GM12878 (cell line): ENCODE measurements around the gene MLN. TPM values are rescaled to one million over a fixed set of nuclear protein-coding genes. Genes with fewer than 3 reads are reported as not detected.

ENCODE experiments used
- ATAC-seq: fragments of 200-7000 bp; cut with Tn5 transposase; 3 replicates; pipeline ENCODE4 v1.9.1; 2020; ENCODE audit warnings: mild to moderate bottlenecking, moderate library complexity
- BruUV-seq: library from RNA; stranded (reverse); fragments of 400-500 nt; replicated peaks from 2 replicates; lab custom pipeline; 2021; lab: Mats Ljungman, UMichigan
- CTCF ChIA-PET: fragments of 300-600 bp; sonication (Branson Sonifier 250); formaldehyde crosslinking; extraction: SDS; loops from one replicate; lab custom pipeline; 2021; ENCODE audit warnings: inconsistent platforms; lab: Yijun Ruan, JAX
- POLR2A ChIA-PET: fragments of 350-600 bp; formaldehyde crosslinking; extraction: SDS; loops from one replicate; lab custom pipeline; 2021; ENCODE audit warnings: inconsistent platforms; lab: Charles Lee
- RAD21 ChIA-PET: fragments of 300-600 bp; sonication (Branson Sonifier 250); formaldehyde crosslinking; loops from one replicate; lab custom pipeline; 2023; ENCODE audit warnings: antibody characterized with exemption; ENCODE audit not compliant: unreplicated experiment; lab: Charles Lee
- SMC1A ChIA-PET: fragments of 300-600 bp; sonication (Branson Sonifier 250); formaldehyde crosslinking; loops from one replicate; lab custom pipeline; 2023; ENCODE audit not compliant: unreplicated experiment, uncharacterized antibody; lab: Charles Lee
- DNase-seq: peaks from one replicate; pipeline ENCODE4 v3.0.0-alpha.2; 2011; ENCODE audit warnings: low read depth, low spot score
- FAIRE-seq: peaks from 3 replicates; lab custom pipeline; 2011; peaks lifted over from hg19 to GRCh38; lab: Jason Lieb, UNC
- H2AFZ ChIP-seq: 2 replicates; pipeline ENCODE4 v1.6.0; 2011; ENCODE audit warnings: low read depth, low read length, control low read depth; ENCODE audit not compliant: control insufficient read depth
- H3K27ac ChIP-seq: 2 replicates; pipeline ENCODE4 v1.5.1; 2011; ENCODE audit warnings: control low read depth; ENCODE audit not compliant: control insufficient read depth, insufficient read depth
- H3K27me3 ChIP-seq, 2 experiments: replicated peaks in 1 of 2; 2 replicates each; pipeline versions ENCODE4 v1.6.0 to v1.6.1; 2011; ENCODE audit warnings: low read length in 1 of 2; ENCODE audit not compliant: control insufficient read depth in 2 of 2, insufficient read depth in 2 of 2
- H3K36me3 ChIP-seq, 2 experiments: 2 replicates each; pipeline ENCODE4 v1.5.1; 2011; ENCODE audit warnings: low read length in 1 of 2; ENCODE audit not compliant: control insufficient read depth in 2 of 2, insufficient read depth in 2 of 2
- H3K4me1 ChIP-seq: 2 replicates; pipeline ENCODE4 v1.6.1; 2011; ENCODE audit warnings: mild to moderate bottlenecking, low read length, moderate library complexity, mixed read lengths; ENCODE audit not compliant: control insufficient read depth, insufficient read depth
- H3K4me2 ChIP-seq: 2 replicates; pipeline ENCODE4 v1.6.0; 2011; ENCODE audit warnings: control low read depth; ENCODE audit not compliant: control insufficient read depth, insufficient read depth
- H3K4me3 ChIP-seq: fragments of 200-600 bp; sonication (generic); 2 replicates; pipeline ENCODE4 v1.5.1; 2016
- H3K79me2 ChIP-seq: 2 replicates; pipeline ENCODE4 v1.6.0; 2011; ENCODE audit warnings: low read length; ENCODE audit not compliant: control insufficient read depth, insufficient read depth
- H3K9ac ChIP-seq: 2 replicates; pipeline ENCODE4 v1.8.0; 2011; ENCODE audit warnings: low read length, control low read depth, mixed read lengths; ENCODE audit not compliant: control insufficient read depth, insufficient read depth
- H3K9me3 ChIP-seq: replicated peaks from 3 replicates; pipeline ENCODE4 v1.5.1; 2011; ENCODE audit warnings: mild to moderate bottlenecking, low read length; ENCODE audit not compliant: control insufficient read depth, insufficient read depth
- H4K20me1 ChIP-seq: 2 replicates; pipeline ENCODE4 v1.6.0; 2011; ENCODE audit not compliant: control insufficient read depth, insufficient read depth
- CREB1 ChIP-seq: IDR thresholded peaks from 2 replicates; pipeline ENCODE4 v1.6.1; 2012; ENCODE audit warnings: low read depth, mild to moderate bottlenecking, inconsistent platforms
- CTCF ChIP-seq, 3 experiments: IDR thresholded peaks in 2 of 3; conservative IDR thresholded peaks in 1 of 3; 2 replicates each; pipeline ENCODE4 v1.5.1; 2011; ENCODE audit warnings: low read depth in 3 of 3, low read length in 3 of 3, mild to moderate bottlenecking in 3 of 3, control low read depth in 2 of 3, moderate library complexity in 2 of 3, inconsistent platforms in 1 of 3, mixed read lengths in 1 of 3; ENCODE audit not compliant: control insufficient read depth in 2 of 3, insufficient read depth in 1 of 3; ENCODE audit errors: extremely low read depth in 1 of 3
- FOXM1 ChIP-seq: IDR thresholded peaks from 2 replicates; pipeline ENCODE4 v1.6.1; 2012; ENCODE audit warnings: low read depth, mild to moderate bottlenecking, inconsistent platforms, low read length, moderate library complexity
- HDGF ChIP-seq: fragments of 450-650 bp; IDR thresholded peaks from 2 replicates; pipeline ENCODE4 v1.6.1; 2016; ENCODE audit warnings: antibody characterized with exemption
- IRF4 ChIP-seq: IDR thresholded peaks from 2 replicates; pipeline ENCODE4 v1.6.1; 2011; ENCODE audit warnings: low read depth, low read length
- IRF5 ChIP-seq: fragments of 450-650 bp; IDR thresholded peaks from 2 replicates; pipeline ENCODE4 v1.6.1; 2017; ENCODE audit warnings: borderline replicate concordance
- LARP7 ChIP-seq: fragments of 450-650 bp; IDR thresholded peaks from 2 replicates; pipeline ENCODE4 v1.6.1; 2017; ENCODE audit warnings: mild to moderate bottlenecking
- MXI1 ChIP-seq: fragments of 150-350 bp; IDR thresholded peaks from 2 replicates; pipeline ENCODE4 v1.6.1; 2011; ENCODE audit warnings: low read depth, mild to moderate bottlenecking, inconsistent platforms, low read length, improper control_type of control experiment
- MYC ChIP-seq: IDR thresholded peaks from 2 replicates; pipeline ENCODE4 v1.6.1; 2011; ENCODE audit warnings: mild to moderate bottlenecking, low read length, moderate library complexity, inconsistent platforms; ENCODE audit not compliant: insufficient read depth, insufficient replicate concordance, insufficient read length, severe bottlenecking
- NRF1 ChIP-seq: conservative IDR thresholded peaks from 2 replicates; pipeline ENCODE4 v1.6.1; 2011; ENCODE audit warnings: mild to moderate bottlenecking, low read depth, low read length, improper control_type of control experiment
- RB1 ChIP-seq: fragments of 450-650 bp; formaldehyde crosslinking; IDR thresholded peaks from 2 replicates; pipeline ENCODE4 v1.6.1; 2017; ENCODE audit warnings: mild to moderate bottlenecking, borderline replicate concordance
- SRF ChIP-seq, 2 experiments: IDR thresholded peaks; 2 replicates each; pipeline ENCODE4 v1.6.1; 2011; ENCODE audit warnings: low read depth in 2 of 2, low read length in 2 of 2, mild to moderate bottlenecking in 1 of 2, moderate library complexity in 1 of 2
- STAT3 ChIP-seq: IDR thresholded peaks from 2 replicates; pipeline ENCODE4 v1.6.1; 2011; ENCODE audit warnings: low read depth, low read length, improper control_type of control experiment
- ZNF24 ChIP-seq: fragments of 450-650 bp; IDR thresholded peaks from 2 replicates; pipeline ENCODE4 v1.6.1; 2017; ENCODE audit warnings: antibody characterized with exemption, mild to moderate bottlenecking
- WGBS: methylation state at CpG from one replicate; pipeline ENCODE4 v1.1.6; 2016; ENCODE audit warnings: low lambda C conversion rate; ENCODE audit not compliant: insufficient replicate concordance, insufficient coverage; ENCODE audit errors: missing lambda C conversion rate; 5-methylcytosine and 5-hydroxymethylcytosine counted together
- in situ Hi-C: fragments of 300-500 bp; cut with MboI; formaldehyde crosslinking; loops from 9 replicates; pipeline ENCODE4 v1.14.3; 2018; ENCODE audit warnings: mixed read lengths
- intact Hi-C: fragments of 100-400 bp; cut with micrococcal nuclease; formaldehyde crosslinking; loops from one replicate; pipeline ENCODE4 v1.14.2; 2022; ENCODE audit not compliant: unreplicated experiment
- polyA plus RNA-seq, 11 experiments: library from polyadenylated mRNA; depleted of rRNA in 4 of 11; unstranded in 6 of 11; stranded (reverse) in 5 of 11; fragments of >200 nt; fragmentation: Nextera tagmentation in 4 of 11; fragmentation: Illumina TruSeq in 1 of 11; extraction: Ambion mirVana in 4 of 11; extraction: Trizol in 1 of 11; gene quantifications; 1 replicate in 1 of 11; 2 replicates in 10 of 11; pipeline versions ENCODE4 v1.2.1 to v1.2.3, GENCODE V29; 2011 to 2016; ENCODE audit warnings: inconsistent platforms in 2 of 11, missing spikeins in 2 of 11, low read depth in 1 of 11
- total RNA-seq, 4 experiments: library from RNA; depleted of rRNA in 3 of 4; stranded (reverse); fragments of >200 nt in 3 of 4; fragmentation: Illumina TruSeq in 1 of 4; extraction: Trizol in 1 of 4; gene quantifications; 2 replicates each; pipeline versions ENCODE4 v1.2.1 to v1.2.3, GENCODE V29; 2013 to 2021
- TF ChIP-seq, protein P1 (sequence below): IDR thresholded peaks from 2 replicates; pipeline ENCODE4 v1.6.1; 2011; ENCODE audit warnings: mild to moderate bottlenecking, low read depth, low read length, moderate library complexity; ENCODE audit not compliant: insufficient replicate concordance
- TF ChIP-seq, protein P2 (sequence below): fragments of 150-350 bp; IDR thresholded peaks from 2 replicates; pipeline ENCODE4 v1.6.1; 2014; ENCODE audit warnings: mild to moderate bottlenecking, low read depth, low read length

MLN gene
- total and polyA plus RNA-seq, 10 of the 15 experiments (the other 5 are each of a cell fraction or from before 2014, with no cell fraction given): not detected

- Histone ChIP-seq H3K9ac (peak within 1 kb of the TSS; percentile 87), H3K9me3 (no peaks in the 10 kb centered on the region), H3K79me2 (peaks cover 30% of the 10 kb centered on the region), H3K27me3 (no peaks in the 10 kb centered on the region), H3K4me3 (peak within 1 kb of the TSS; percentile 95), H3K27ac (peak within 1 kb of the TSS; percentile 87), H4K20me1 (no peaks in the 10 kb centered on the region; the same call in 1 of the 2 replicates), H2AFZ (peak within 1 kb of the TSS; percentile 84), H3K4me2 (peak within 1 kb of the TSS; percentile 87), H3K36me3 (peaks cover 0 to under 1% of the 10 kb centered on the region in 2 experiments; a peak in 1 of 4 replicates), H3K4me1 (peaks cover 6% of the 10 kb centered on the region)
- FAIRE-seq (peak; percentile 98), DNase-seq (peak; percentile 82), ATAC-seq (peak; percentile 95)
- BruUV-seq: no TSS peak
- 4% methylated on average over 65 of the region's 86 CpGs for whole genome bisulfite sequencing
- CTCF ChIA-PET: no interaction called here
- RAD21 ChIA-PET: interaction anchor here (0.6 to 1.7 kb wide), 4 partner anchors 17 to 204 kb away, joined by 3 to 6 read pairs (median 4); partner anchors contain the start of gene UQCC2
- SMC1A ChIA-PET: interaction anchor here (1.0 kb wide), 1 partner anchor 17 kb away, joined by 3 read pairs; no protein-coding TSS in a partner anchor
- intact Hi-C loops: no loop called here
- POLR2A ChIA-PET: no interaction called here
- in situ Hi-C loops: no loop called here
- TF ChIP-seq IRF4 (0 out of 2 replicates have a peak, but pooled peaks have one; percentile 16), LARP7 (peak; percentile 94; the same call in 1 of the 2 replicates), SRF (IDR thresholded peaks at IDR 0.05; ENCODE audit: low read depth in 2 of 2, low read length in 2 of 2) (0 out of 4 replicates have a peak, but pooled peaks of 1 of the 2 experiments have one; percentile 0), RB1 (peak; percentile 88; the same call in 1 of the 2 replicates), ZNF24 (peak; percentile 49; the same call in 1 of the 2 replicates), NRF1 (peak; percentile 35), STAT3 (no peak), IRF5 (no peak), MYC (no peak), HDGF (peak; percentile 71; the same call in 1 of the 2 replicates), CREB1 (peak; percentile 84), FOXM1 (no peak), CTCF (IDR thresholded peaks at IDR 0.05 in 2 of 3, conservative IDR thresholded peaks at IDR 0.05 in 1 of 3; ENCODE audit: control insufficient read depth in 2 of 3, extremely low read depth in 1 of 3, insufficient read depth in 1 of 3, low read depth in 3 of 3, low read length in 3 of 3) (no peak), MXI1 (peak; percentile 57; the same call in 1 of the 2 replicates)
- TF ChIP-seq, protein P1, sequence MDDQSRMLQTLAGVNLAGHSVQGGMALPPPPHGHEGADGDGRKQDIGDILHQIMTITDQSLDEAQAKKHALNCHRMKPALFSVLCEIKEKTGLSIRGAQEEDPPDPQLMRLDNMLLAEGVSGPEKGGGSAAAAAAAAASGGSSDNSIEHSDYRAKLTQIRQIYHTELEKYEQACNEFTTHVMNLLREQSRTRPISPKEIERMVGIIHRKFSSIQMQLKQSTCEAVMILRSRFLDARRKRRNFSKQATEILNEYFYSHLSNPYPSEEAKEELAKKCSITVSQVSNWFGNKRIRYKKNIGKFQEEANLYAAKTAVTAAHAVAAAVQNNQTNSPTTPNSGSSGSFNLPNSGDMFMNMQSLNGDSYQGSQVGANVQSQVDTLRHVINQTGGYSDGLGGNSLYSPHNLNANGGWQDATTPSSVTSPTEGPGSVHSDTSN: no peak
- TF ChIP-seq, protein P2, sequence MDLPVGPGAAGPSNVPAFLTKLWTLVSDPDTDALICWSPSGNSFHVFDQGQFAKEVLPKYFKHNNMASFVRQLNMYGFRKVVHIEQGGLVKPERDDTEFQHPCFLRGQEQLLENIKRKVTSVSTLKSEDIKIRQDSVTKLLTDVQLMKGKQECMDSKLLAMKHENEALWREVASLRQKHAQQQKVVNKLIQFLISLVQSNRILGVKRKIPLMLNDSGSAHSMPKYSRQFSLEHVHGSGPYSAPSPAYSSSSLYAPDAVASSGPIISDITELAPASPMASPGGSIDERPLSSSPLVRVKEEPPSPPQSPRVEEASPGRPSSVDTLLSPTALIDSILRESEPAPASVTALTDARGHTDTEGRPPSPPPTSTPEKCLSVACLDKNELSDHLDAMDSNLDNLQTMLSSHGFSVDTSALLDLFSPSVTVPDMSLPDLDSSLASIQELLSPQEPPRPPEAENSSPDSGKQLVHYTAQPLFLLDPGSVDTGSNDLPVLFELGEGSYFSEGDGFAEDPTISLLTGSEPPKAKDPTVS: peak; percentile 60; the same call in 1 of the 2 replicates
These were observed 14.9 kb downstream of the MLN start, which contains the start of gene LEMD2 for GRCh38 chr6:33788694-33789549. Gene LEMD2, minus strand, starts transcription at chr6:33789130. Its CDS starts 14 bp downstream, at chr6:33789116.
